Activated naive CD8-positive, alpha-beta T cell treated with anti-CD3 and anti-CD28 coated beads, Interleukin-2, amount 50 U/mL, for 16 hours (primary cell): ENCODE results near the gene PRX.
A peak's percentile ranks its signal among the peaks of the same experiment; 100 is the strongest.
"Not testable (repeated sequence)": the region's sequence is repeated elsewhere in the genome, so short reads cannot be mapped to it uniquely, and the experiment has no call there.

Experiments used
- DNase-seq: peaks from one replicate; pipeline ENCODE4 v3.0.0-alpha.2; 2020; ENCODE audit warnings: low read depth, low spot score

The PRX gene

DNA sequence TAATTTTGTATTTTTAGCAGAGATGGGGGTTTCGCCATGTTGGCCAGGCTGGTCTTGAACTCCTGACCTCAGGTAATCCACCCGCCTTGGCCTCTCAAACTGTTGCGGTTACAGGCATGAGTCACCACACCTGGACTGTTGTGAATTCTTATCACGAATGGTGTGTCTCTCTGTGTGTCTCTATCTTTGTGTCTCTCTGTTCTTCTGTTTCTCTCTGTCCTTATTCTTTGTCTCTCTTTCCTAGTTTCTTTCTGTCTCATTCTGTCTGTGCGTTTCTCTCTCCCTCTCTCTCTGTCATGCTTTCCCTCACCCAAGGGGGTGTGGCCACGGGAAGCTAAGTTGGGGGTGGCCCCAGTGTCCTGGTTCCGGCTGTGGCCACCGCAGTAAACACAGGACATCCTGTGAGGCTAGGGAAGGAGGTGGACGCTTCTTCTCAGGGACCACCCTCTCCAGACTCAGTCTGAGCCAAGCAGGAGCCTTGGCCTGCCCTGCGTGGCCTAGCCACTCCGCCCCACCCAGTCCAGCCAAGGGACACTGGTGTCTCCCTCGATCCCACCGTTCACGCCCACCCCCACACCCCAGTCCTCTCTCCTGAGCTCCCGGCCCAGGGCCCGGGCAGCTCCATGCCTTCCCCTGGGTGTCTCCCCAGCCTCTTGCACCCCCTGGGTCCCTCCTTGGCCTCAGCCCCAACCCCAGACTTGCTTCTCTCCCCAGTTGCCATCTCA is 3.9 kb upstream of the PRX start:
- DNase-seq: no peak

DNA sequence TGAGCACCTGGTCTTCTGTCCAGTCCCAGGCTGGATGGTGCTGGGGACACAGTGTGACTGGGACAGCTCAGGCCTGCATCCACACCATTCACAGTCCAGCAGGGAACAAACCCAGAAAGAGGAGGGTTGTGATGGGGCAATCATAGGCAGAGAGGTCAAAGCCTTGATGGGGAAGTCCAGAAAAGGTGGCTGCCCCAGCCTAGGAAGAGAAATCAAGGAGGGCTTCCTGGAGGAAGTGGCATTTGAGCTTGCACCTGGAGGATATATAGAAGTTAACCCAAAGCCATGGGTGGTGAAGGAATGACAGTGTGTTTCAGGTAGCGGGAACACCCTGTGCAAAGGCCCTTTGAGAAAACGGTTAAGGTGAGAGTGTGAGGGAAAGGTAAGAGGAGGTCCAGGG is 2.6 kb upstream of the PRX start:
- no peak for DNase-seq

DNA sequence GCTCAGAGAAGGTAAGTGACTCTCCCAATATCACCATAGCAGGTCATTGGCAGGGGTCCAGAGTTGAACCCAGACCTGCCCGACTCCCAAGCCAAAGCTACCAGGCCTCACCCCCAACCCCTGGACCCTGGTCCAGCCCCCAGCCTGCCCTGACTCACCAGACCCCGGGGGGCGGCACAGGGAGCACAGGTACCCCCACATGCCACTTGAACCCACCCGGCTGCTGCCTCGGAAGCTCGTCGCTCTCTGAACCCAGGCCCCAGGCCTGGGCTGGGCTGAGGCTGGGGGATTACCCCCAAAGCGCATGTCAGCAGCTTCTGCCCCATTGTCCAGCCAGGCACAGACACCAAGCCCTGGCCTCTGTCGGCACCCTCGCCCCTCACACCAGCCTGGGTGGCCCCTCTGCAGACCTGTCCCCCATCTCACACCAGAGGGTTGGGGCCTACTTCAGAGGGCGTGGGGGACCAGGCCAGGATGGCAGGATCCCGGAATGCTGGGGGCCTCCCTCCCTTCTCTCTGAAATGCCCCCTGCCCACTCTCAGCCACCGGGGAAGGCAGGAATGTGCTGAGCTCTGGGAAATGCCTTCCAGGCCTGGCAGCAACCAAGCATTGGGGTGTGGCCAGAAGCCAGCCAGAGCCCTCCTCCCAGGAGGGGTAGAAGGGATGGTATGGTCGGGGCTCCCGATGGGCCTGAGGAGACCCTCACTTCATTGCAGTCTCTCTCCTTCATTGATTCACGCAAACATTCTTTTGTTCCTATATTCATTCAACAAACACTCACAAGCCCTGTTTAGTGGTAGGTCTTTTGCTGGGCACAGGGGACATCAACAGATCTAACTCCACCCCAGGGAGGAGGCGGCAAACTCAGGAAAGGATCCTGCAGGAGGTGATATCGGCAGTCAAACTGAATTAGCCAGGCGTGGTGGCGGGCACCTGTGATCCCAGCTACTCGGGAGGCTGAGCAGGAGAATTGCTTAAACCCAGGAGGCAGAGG is 1.7 kb upstream of the PRX start:
- no peak for DNase-seq

DNA sequence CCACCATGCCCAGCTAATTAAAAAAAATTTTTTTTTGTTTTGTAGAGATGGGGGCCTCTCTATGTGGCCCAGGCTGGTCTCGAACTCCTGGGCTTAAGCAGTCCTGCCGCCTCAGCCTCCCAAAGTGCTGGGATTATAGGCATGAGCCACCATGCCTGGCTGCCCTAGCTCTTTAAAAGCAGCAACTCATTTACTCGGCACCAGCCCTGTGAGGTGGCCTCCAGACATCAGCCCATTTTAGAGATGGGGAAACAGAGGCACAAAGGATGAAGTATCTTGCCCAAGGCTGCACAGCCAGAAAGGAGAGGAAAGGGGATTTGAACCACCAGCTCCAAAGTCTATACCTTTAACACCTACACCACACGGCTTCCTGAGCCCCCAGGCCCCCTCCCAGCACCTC is 312 bp downstream of the PRX start:
- no peak for DNase-seq

DNA sequence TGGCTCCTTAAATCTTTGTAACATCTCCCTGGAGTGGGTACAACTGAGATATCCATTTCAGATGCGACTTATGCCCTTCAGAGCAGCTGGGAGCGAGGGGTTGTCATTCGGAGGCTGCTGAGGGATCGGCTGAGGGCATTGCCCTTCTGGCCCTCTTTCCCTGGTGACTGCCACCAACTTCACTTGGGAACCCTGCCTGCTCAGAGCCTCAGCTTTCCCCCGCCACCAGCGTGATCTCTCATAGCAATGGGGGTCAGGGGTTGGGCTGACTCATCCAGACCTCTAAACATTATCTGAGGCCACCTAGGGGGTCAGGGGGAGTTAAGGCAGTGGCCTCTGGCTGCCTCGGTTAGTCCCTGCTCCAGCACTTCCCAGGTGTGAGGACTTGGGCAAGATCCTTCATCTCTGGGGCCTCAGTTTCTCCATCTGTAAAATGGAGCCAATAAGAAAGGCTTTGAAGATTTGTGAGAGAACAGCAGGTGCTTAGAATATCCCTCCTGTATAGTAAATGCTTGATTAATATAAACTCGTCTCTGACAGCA is 1.1 kb downstream of the PRX start:
- DNase-seq: no peak

DNA sequence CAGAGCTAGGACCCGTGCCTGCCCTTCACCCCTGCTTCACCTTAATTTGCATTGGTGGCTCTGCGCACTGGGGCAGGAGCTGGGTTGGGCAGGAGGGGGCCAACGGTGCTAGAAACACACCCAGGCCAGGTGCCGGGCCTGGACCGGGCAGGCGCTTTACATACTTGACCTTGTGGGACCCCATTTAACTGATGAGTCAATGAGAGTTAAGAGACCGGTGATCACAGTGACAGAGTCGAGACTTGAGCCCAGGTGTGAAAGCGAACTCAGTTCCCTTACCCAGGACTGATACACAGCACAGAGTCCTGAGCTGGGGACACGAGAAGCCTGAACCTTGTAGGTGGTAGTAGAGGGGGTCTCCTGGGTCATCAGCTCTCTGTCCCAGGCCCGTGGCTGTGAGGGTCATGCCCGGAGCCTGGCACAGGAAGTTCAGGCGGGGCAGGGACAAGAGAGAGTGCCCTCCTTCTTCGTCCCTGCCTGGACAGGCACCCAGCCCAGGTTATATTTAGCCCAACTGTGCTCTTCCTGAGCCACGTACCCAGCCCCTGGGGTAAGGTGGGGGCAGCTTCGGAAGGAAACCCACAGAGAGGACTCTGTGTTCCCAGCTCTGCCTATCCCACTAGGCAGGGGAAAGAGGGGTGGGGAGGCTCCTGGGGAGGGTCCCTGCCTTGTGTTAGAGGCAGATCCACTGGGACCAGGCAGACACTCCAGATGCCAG is 1.9 kb downstream of the PRX start:
- no peak for DNase-seq

DNA sequence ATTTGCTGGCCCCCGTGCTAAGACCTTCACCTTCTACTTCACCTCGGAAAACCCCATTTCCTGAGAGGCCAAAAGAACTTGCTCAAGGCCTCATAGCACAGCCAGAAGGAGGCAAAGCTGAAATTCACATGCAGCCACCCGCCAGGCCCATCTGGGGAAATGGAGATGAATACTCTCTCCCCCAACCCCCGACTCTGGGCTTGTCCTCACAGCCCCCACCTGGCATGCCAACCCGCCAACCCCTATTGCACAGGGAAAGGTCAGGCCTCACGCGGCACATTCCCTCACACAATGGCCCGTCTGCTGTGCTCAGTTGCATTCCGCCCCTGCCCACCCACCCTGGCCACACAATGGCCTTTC is 3.2 kb downstream of the PRX start:
- no peak for DNase-seq

DNA sequence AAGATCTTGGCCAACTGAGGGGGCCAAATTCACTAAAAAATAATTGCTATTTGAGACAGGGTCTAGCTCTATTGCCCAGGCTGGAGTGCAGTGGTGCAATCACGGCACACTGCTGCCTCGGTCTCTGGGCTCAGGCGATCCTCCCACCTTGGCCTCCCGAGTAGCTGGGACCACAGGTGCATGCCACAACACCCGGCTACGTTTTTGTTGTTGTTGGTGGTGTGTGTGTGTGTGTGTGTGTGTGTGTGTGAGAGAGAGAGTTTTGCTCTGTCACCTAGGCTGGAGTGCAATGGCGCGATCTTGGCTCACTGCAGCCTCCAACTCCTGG is 4.6 kb downstream of the PRX start:
- DNase-seq: not testable (repeated sequence)

DNA sequence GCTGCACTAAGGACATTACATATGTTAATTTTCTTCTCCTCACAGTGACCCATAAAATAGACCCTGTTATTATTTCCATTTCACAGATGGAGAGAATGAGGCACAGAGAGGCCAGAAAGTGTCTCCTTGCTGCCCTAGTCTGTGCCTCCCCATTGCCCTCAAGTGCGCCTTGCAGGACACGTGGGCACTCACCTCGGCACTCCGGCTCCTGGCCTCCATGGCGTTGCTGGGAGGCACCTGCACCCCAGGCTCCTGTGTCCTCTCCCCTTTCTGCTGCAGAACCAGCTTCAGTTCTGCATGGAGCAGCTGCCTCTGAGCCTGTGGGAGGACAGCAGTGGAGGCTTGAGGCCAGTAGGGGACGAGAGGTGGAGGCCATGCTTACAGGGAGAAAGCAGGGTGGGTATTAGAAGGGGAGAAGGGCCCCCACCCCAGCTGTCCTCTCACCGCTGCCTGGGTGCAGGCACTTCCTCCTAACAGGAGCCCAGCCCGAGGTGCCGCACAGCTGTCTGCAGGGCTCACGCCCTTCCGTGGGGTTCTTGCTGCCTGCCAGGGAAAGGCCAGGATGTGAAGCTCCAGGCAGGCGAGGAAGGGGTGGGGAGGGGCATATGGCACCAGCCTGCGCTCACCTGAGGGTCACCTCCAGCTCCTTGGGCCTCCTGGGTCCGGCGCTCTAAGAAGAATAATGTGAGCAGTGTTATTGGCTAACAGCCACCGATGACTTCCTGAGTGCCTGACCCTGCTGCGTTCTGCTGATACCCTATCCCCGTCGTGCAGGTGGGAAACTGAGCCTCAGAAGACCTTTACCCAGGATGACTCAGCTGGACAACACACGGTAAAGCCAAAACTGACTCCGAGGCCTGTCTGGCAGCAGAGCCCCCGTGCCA is 5.2 kb downstream of the PRX start:
- no peak for DNase-seq

DNA sequence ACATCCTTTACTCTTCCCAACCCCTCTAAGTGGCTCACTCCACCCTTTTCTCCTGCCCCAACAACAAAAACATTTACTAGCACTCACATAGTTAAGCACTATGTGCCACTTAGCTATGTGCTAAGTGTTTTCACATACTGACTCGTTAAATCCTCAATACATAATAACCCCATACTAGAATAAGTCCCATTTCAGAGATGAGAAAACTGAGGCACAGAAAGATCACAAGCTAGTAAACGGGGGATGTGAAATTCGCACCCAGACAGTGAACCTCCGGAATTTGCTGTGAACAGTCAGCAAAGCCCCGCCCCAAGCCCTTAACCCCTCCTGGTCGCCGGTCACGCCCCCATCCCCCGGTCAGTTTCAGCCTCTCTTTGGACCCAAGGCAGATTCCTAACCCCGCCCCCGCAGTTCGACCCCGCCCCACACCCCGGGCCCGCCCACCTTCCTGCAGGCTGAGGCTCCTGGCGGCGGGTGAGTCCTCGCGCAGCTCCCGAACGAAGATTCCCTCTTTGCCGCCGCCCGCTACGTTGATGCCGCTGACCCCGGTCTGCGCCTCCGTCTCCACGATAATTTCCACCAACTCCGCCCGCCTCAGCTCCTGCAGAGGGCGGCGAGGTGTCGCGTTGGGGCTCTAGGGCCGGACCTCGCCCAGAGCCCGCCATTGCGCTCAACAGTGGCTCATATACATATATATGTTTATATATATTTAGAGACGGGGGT is 9.8 kb downstream of the PRX start:
- peak; percentile 46 for DNase-seq

DNA sequence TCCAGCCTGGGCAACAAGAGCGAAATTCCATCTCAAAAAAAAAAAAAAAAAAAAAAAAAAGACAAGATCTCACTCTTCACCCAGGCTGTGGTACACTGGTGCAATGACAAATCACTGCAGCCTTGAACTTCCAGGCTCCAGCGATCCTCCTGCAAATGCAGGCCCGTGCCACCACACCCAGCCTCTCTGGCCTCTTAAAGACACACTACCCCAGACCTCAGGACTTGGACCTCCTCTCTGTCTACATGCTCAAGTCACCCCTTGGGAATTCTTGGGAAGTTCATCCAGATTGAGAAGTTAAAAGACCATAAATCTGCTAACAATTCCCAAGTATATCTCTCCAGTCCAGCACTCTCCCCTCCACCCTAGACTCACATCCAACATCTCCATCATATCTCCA is 12.6 kb downstream of the PRX start:
- no peak for DNase-seq

DNA sequence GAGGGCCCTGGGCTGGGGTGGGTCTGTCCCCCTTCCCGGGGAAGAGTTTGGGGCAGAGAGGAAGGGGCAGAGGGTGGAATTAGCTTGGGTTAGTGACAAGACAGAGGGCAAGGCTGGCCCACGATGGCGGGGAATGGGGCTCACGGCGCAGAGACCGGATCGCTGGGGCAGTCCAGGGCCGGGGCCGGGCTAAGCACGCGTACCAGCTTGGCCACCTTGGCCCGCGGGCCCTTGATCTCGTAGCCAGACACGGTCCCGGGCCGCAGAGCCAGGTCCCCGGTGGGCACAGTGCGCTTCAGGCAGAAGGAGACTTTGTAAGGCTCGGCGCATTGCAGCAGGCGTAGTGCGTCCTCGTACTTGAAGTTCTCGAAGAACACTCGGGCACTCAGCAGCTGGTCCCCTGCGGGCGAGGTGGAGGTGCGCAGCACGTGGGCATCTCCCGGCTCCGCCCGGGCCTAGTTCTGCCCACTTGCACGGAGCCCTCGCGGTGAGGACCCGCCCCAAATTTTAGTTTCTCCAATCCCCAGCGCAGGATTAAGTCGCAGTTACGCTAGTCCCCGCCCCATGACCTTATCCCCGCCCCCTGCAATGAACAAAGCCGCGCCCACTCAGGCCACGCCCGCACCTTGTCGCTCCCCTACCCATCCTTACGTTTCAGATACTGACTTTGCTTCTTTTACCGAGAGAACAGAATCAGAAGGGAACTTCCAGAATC is 14.6 kb downstream of the PRX start:
- peak; percentile 50 for DNase-seq

DNA sequence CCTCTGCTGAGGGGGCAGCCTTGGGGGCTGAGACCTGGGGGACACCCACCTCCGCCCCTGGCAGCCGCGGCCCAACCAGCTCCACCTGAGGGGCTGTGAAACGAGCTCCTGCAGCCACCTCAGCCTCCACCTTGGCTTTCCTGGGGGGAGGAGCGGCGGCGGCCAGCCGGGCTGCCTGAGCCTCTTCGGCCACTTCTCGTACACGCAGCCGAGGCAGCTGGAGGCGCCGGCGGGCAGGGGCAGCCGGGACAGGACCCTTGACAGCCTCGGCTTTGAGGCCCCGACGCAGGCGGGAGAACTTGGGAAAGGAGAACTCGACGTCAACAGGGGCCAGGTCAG is 15.6 kb downstream of the PRX start:
- DNase-seq: no peak

DNA sequence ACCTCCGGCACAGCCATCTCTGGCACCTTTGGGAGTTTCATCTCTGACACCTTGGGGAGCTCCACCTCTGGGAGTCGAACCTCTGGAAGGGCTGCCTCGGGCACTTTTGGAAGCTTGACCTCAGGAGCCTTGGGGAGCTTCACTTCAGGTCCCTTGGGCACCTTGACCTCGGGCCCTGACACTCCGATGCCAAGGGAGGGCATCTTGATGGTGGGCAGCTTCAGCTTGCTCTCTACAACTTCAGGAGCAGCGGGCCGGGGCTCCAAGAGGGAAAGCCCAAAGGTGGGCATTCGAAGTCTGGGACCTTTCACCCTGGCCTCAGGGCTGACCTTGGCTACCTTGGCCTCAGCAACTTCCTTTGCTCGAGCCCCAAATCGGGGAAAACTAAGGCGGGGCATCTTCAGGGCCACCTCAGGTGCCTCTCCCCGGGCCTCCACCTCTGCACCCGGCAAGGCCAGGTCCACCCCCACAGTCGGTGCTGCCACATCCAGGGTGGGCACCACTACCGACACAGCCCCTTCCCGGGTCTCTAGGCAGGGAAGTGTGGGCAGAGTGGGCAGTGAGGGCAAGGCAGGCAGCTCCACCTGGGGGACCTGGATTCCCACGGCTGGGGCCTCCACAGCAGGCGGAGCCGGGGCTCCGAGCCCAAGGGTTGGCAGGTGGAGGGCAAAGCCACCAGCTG is 16.2 kb downstream of the PRX start:
- no peak for DNase-seq

DNA sequence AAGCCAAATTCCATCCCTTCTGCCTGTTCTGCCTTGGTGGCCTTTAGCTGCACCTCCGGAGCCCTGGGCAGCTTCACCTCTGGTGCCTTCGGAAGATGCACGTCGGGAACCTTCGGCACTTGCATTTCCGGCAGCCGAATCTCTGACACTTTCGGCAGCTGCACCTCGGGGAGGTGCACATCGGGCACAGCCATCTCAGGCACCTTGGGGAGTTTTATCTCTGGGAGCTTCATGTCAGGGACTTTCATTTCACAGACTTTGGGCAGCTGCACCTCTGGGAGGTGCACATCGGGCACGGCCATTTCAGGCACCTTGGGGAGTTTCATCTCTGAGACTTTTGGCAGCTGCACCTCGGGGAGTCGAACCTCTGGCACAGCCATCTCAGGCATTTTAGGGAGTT is 17.2 kb downstream of the PRX start:
- no peak for DNase-seq

DNA sequence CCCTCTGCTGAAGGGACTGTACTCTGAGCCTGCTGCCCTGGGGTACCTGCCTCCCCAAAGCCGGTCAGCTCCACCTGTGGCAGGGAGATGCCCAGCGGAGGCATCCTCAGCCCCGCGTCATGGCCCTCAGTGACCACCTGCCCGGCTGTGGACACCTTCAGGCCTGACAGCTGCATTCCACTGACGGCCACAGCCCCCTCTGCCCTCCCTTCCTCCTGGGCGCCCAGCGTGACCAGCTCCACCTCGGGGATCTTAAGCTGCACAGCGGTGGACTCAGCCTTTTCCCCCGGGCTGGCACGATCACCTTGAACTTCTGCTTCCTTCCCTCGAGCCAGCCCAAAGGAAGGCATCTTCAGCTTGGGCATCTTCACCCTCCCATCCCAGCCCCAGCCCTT is 18.4 kb downstream of the PRX start:
- no peak for DNase-seq

DNA sequence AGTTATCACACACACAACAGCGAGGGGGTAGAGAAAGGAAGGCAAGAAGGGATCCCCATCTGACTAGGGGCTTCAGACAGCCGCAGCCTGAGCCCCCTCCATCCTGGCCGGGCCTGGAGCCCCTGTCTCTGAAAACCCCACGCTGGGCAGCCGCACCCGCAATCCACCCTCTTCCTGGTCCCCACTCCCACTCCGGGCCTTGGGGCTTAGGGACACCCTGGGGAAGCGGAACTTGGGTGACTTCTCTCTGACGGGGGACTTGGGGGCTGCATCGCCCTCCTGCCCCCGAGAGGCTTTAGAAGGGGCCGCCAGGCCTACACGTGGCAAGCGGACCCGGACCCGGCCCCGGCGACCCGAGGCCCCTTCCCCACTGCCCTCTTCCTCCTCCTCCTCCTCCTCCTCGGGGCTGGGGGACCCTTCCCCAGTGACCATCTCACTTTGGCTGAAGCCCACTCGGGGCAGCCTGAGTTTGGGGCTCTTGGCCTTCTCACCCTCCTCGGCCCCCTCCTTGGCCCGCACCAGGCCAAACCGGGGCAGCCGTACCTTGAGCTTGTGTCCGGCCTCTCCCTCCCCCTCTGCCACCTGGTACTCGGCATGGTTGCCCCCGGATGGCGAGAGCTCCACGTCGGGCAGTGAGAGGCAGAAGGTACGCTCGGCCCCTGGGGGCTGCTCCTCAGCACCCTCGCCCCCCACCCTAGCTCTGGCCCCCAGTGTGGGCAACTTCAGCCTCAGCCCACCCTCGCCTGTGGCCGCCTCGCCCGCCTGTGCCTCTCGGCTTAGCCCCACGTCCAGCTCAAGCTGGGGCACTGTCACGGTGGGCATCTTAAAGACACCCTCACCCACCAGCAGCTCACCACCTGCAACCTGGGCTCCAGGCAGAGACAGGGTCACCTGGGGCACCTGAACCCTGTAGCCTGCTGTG is 19.0 kb downstream of the PRX start:
- DNase-seq: no peak

DNA sequence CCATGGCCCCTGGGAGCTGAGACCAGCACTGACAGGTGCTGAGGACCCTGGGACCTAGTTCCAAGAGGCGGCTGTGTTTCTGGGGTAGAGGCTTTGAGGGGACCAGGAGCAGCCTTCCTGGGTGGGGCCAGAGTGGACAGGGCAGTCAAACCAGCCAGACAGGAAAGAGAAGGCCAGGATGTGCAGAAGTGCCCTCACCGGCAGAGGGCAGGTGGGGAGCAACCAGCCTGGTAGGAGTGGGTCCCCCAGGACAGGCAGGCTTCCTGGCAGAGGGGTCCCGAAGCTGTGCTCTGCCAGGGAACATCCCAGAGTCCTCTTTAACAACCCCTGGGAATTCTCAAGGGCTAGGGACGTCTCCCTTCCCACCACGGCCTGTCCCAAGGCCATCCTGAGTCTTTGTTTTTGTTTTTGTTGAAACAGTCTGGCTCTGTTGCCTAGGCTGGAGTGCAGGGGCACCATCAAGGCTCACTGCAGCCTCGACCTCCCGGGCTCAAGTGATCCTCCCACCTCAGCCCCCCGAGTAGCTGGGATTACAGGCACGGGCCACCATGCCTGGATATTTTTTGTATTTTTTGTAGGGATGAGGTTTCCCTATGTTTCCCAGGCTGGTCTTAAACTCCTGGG is 20.2 kb downstream of the PRX start:
- no peak for DNase-seq
